ENCODE data around the gene MYBPHL.

MYBPHL gene

GRCh38 chr1:109306832-109307273 lies at the start of gene MYBPHL:
MYBPHL (minus strand) TSS chr1:109307011; CDS start chr1:109306991, 20 bp downstream.
- no peak for DNase-seq (ENCODE audit: low read depth)

- no peak for DNase-seq (ENCODE audit: low read depth)
Observed at GRCh38 chr1:109356505-109356904, 49.7 kb upstream of the MYBPHL start.

- no peak for DNase-seq (ENCODE audit: low read depth)
Observed at GRCh38 chr1:109354929-109355328, 48.1 kb upstream of the MYBPHL start.

- DNase-seq (ENCODE audit: low read depth), result no peak
Observed at GRCh38 chr1:109351457-109351856, 44.6 kb upstream of the MYBPHL start.

- DNase-seq (ENCODE audit: low read depth), result no peak
Observed at GRCh38 chr1:109350655-109351054, 43.8 kb upstream of the MYBPHL start.

- no peak for DNase-seq (ENCODE audit: low read depth)
Observed at GRCh38 chr1:109350182-109350581, 43.4 kb upstream of the MYBPHL start.

- DNase-seq (ENCODE audit: low read depth), result no peak
Observed at GRCh38 chr1:109347511-109347910, 40.7 kb upstream of the MYBPHL start.

GRCh38 chr1:109341944-109342930 lies 35.4 kb upstream of the MYBPHL start:
- DNase-seq (ENCODE audit: low read depth), result no peak

- no peak for DNase-seq (ENCODE audit: low read depth)
Observed at GRCh38 chr1:109338608-109339007, 31.8 kb upstream of the MYBPHL start.

- no peak for DNase-seq (ENCODE audit: low read depth)
Observed at GRCh38 chr1:109338091-109338490, 31.3 kb upstream of the MYBPHL start.

GRCh38 chr1:109335091-109335490 lies 28.3 kb upstream of the MYBPHL start:
- no peak for DNase-seq (ENCODE audit: low read depth)

- no peak for DNase-seq (ENCODE audit: low read depth)
Observed at GRCh38 chr1:109331113-109331512, 24.3 kb upstream of the MYBPHL start.

GRCh38 chr1:109327285-109327684 lies 20.5 kb upstream of the MYBPHL start:
- no peak for DNase-seq (ENCODE audit: low read depth)

- DNase-seq (ENCODE audit: low read depth), result no peak
Observed at GRCh38 chr1:109322974-109323373, 16.2 kb upstream of the MYBPHL start.

- no peak for DNase-seq (ENCODE audit: low read depth)
Observed at GRCh38 chr1:109319114-109319513, 12.3 kb upstream of the MYBPHL start.

- DNase-seq (ENCODE audit: low read depth), result no peak
Observed at GRCh38 chr1:109316506-109316905, 9.7 kb upstream of the MYBPHL start.

- no peak for DNase-seq (ENCODE audit: low read depth)
Observed at GRCh38 chr1:109315288-109315687, 8.5 kb upstream of the MYBPHL start.

- DNase-seq (ENCODE audit: low read depth), result no peak
Observed at GRCh38 chr1:109314795-109315194, 8.0 kb upstream of the MYBPHL start.

GRCh38 chr1:109312978-109313775 lies 6.4 kb upstream of the MYBPHL start:
- DNase-seq (ENCODE audit: low read depth), result no peak

GRCh38 chr1:109312246-109312645 lies 5.4 kb upstream of the MYBPHL start:
- no peak for DNase-seq (ENCODE audit: low read depth)

GRCh38 chr1:109309347-109309746 lies 2.5 kb upstream of the MYBPHL start:
- no peak for DNase-seq (ENCODE audit: low read depth)

- no peak for DNase-seq (ENCODE audit: low read depth)
Observed at GRCh38 chr1:109307274-109308021, 637 bp upstream of the MYBPHL start.
